ENCODE results near the gene OPTN.

DNA sequence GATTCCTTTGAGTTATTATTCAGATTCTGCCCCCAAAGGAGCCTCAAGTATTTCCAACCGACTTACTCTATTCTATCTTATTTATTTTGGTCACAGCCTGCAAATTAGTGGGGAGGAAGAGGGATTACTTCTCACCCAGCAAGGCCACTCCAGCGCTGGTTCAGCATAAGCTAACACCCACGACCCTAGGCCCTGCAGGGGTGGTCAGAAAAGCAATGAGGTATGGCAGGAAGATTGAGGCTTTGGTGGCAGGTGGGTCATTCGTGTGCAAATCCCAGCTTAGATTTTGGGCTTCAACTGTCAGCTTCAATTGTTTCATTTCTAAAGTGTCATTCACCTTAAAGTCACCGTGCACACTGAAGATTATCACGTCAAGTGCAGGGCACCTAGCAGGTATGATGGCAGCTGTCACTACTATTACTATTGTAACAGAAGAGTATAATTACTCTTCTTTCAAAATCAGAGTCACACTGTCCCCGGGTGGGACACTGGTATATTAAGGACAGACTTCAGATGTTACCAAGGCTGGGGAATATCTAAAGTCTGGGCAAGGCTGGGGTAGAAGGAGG lies 48.8 kb upstream of the OPTN start:
- TF ChIP-seq CTCF (IDR thresholded peaks at IDR 0.05) (no peak), POLR2AphosphoS5 (IDR thresholded peaks at IDR 0.05) (no peak), EP300 (IDR thresholded peaks at IDR 0.05) (no peak)

All from esophagus muscularis mucosa (tissue), 4 donors.